IPS DF 6.9 (cell line): ENCODE results near the gene HMCES.
"Not testable (repeated sequence)": the region's sequence is repeated elsewhere in the genome, so short reads cannot be mapped to it uniquely, and the experiment has no call there.

Experiments
- DNase-seq: peaks from one replicate; pipeline ENCODE4 v3.0.0-alpha.2; 2013; ENCODE audit warnings: low read depth, low spot score
- H3K27ac ChIP-seq: one replicate; pipeline ENCODE4 v1.5.1; 2013; ENCODE audit warnings: low read length, control low read depth
- H3K27me3 ChIP-seq: 2 replicates; pipeline ENCODE4 v1.6.1; 2013; ENCODE audit warnings: mild to moderate bottlenecking, low read length; ENCODE audit not compliant: control insufficient read depth, insufficient read depth
- H3K36me3 ChIP-seq: 2 replicates; pipeline ENCODE4 v1.6.1; 2013; ENCODE audit warnings: low read length; ENCODE audit not compliant: control insufficient read depth, insufficient read depth
- H3K4me1 ChIP-seq: 2 replicates; pipeline ENCODE4 v1.6.1; 2013; ENCODE audit warnings: low read length; ENCODE audit not compliant: control insufficient read depth, insufficient read depth
- H3K4me3 ChIP-seq: 2 replicates; pipeline ENCODE4 v1.5.1; 2013; ENCODE audit warnings: mild to moderate bottlenecking, low read length
- H3K9me3 ChIP-seq: 2 replicates; pipeline ENCODE4 v1.6.1; 2013; ENCODE audit warnings: low read length, inconsistent platforms; ENCODE audit not compliant: control insufficient read depth, insufficient read depth
- WGBS: extraction: QIAGEN DNeasy Blood & Tissue Kit; methylation state at CpG from one replicate; pipeline ENCODE4 v1.1.7; 2013; ENCODE audit warnings: mixed read lengths, missing lambda C conversion rate; ENCODE audit not compliant: insufficient read length, insufficient coverage; 5-methylcytosine and 5-hydroxymethylcytosine counted together

HMCES gene

DNA sequence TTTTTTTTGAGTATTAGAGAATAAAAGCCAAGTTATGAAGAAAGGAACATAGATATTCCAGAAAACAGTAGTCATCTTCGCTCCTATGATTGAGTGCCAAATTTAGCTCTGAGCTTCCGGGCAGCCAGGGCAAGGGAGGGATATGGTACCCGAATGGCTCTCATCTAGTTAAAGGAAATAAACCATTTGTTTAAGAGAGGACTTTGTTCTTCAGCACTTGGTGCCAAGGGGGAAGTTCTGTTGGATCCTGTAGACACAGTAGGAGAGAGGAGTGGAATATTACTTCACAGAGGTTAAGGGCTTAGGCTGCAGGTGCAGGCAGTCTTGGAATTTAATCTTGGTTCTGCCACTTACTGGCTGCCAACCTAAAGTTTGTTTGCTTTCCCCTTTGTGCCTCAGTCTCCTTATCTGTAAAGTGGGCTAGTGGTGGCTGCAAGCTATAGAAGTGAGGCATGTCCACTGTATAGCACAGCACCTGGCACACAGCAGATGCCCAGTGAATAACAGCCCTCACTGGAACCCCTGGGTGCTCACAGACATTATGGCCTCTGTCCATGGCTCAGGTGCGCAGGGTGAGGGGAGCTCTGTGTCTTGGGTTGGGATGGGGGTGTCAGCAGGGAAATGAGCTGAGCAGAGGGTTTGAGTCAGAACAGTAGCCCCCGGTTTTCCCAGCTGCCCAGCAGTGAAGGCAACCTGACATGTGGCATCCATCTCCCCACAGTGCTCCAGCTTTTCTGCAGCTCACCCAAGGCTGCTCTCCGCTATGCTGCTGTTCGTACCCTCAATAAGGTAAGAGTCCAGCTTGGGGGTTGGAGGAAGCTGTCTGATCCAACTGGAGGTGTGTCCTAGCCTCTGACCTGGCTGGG is 18.8 kb upstream of the HMCES start:
- no CpG with 5 or more reads among the region's 7 CpGs for WGBS

DNA sequence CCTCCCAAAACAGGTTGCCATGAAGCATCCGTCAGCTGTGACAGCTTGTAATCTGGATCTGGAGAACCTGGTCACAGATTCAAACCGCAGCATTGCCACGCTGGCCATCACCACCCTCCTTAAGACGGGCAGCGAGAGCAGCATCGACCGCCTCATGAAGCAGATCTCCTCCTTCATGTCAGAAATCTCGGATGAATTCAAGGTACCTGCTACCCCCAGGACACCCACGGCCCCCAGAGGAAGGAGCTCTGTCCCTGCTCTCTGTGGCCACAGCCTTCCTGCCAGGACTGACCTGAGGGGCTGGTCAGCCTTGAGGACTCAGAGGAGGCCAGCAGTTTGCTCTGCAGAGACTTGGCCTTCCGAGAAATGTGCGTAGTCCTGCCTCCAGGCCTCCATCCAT is 18.1 kb upstream of the HMCES start:
- Histone ChIP-seq H3K4me1 (no peaks in the 10 kb centered on the region), H3K27me3 (no peaks in the 10 kb centered on the region), H3K9me3 (no peaks in the 10 kb centered on the region), H3K27ac (no peak overlapping the region), H3K4me3 (no peak overlapping the region), H3K36me3 (peaks cover 54% of the 10 kb centered on the region)
- WGBS: no CpG with 5 or more reads among the region's 11 CpGs
- no peak for DNase-seq

More for the DNA sequence above, 18.8 kb upstream of the HMCES start:
- H3K27me3 ChIP-seq: no peaks in the 10 kb centered on the region
- H3K36me3 ChIP-seq: peaks cover 50% of the 10 kb centered on the region
- H3K4me3 ChIP-seq: no peak overlapping the region
- H3K9me3 ChIP-seq: no peaks in the 10 kb centered on the region
- no peak overlapping the region for H3K27ac ChIP-seq
- no peak for DNase-seq
- H3K4me1 ChIP-seq: no peaks in the 10 kb centered on the region

DNA sequence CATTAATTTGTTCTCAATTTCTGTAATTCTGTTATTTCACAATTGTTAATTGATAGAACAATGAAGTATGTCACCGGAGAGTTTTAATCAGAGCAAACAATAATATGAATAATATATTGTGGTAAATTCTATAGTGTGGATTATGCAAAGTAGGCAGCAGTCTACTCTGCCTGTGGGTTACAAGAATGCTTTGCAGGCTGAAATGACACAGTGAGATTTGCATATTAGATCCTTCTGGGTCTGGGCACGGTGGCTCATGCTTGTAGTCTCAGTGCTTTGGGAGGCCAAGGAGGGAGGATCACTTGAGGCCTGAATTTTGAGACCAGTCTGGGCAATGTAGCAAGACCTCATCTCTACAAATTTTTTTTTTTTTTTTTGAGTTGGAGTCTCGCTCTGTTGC is 16.8 kb upstream of the HMCES start:
- no peaks in the 10 kb centered on the region for H3K27me3 ChIP-seq
- no peak for DNase-seq
- no peak overlapping the region for H3K27ac ChIP-seq
- no CpG with 5 or more reads among the region's 3 CpGs for WGBS
- peaks cover 48% of the 10 kb centered on the region for H3K36me3 ChIP-seq
- no peaks in the 10 kb centered on the region for H3K9me3 ChIP-seq
- H3K4me1 ChIP-seq: no peaks in the 10 kb centered on the region
- H3K4me3 ChIP-seq: no peak overlapping the region

DNA sequence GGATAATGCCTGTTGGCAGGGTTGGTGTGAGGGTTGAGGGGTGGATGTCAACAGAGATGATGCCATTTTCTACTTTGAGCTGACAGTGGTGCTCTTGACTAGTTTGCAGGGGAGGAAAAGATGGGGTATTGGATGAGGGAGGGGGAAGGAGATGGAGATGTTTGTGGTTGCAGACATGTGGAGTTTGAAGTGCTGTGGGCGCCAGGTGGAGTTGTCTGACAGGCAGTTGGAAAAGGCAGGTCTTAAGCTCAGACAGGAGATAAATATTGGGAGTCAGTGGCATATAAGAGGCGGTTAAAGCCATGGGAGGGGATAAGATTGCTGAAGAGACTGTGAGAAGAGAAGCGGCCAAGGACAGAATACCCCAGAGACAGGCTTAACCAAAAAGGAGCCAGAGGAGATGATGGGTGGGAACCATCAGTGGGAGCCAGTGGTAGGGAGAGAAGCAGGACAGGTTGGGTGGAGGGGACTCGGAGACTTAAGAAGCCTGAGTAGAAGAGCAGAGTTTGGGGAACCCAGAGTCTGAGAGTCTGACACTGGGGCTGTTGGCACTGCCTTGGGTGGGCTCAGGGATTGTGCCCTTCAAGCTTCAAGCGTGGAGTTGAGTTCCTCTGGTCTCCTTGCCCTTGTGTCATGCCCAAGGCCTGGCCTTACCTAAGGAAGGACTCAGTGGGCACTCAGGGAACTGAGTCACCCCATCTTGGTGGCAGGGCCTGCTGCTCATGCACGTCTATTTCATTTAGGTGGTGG is 15.3 kb upstream of the HMCES start:
- no peaks in the 10 kb centered on the region for H3K9me3 ChIP-seq
- no peak for DNase-seq
- H3K4me1 ChIP-seq: no peaks in the 10 kb centered on the region
- H3K27ac ChIP-seq: no peak overlapping the region
- no CpG with 5 or more reads among the region's 6 CpGs for WGBS
- H3K4me3 ChIP-seq: no peak overlapping the region
- peaks cover 45% of the 10 kb centered on the region for H3K36me3 ChIP-seq
- no peaks in the 10 kb centered on the region for H3K27me3 ChIP-seq

DNA sequence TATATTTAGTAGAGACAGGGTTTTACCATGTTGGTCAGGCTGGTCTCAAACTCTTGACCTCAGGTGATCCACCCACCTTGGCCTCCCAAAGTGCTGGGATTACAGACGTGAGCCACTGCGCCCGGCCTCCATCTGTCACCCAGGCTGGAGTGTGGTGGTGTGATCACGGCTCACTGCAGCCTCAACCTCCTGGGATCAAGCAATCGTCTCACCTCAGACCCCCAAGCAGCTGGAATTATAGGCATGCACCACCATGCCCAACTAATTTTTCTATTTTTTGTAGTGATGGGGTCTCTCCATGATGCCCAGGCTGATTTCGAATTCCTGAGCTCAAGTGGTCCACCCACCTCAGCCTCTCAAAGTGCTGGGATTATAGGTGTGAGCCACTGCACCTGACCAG is 13.7 kb upstream of the HMCES start:
- H3K4me1 ChIP-seq, DNase-seq, H3K4me3 ChIP-seq, H3K27me3 ChIP-seq, H3K27ac ChIP-seq, H3K9me3 ChIP-seq: not testable (repeated sequence)
- peaks cover 48% of the 10 kb centered on the region for H3K36me3 ChIP-seq
- WGBS: no CpG with 5 or more reads among the region's 6 CpGs

DNA sequence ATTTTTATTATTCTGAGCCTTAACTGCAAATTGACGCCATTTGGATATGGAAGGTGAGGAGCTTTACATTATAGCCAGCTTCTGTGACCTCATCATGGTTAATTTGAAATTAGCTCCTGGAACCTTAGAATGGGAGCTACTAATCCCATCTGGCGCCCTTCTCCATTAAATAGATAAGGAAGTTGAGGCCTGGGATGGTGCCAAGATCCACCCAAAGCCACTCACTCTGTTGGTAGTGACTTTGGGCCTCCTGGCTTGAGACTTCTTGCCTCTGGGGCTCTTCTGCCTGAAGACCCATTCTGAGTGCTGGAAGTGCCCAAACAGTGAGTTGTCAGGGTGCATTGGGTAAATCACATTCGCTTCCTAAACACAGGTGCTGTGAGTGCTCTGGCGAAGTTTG is 12.0 kb upstream of the HMCES start:
- no peak for DNase-seq
- no peak overlapping the region for H3K27ac ChIP-seq
- H3K4me1 ChIP-seq: no peaks in the 10 kb centered on the region
- WGBS: no CpG with 5 or more reads among the region's 4 CpGs
- H3K36me3 ChIP-seq: peaks cover 37% of the 10 kb centered on the region; the same call in 1 of the 2 replicates
- H3K9me3 ChIP-seq: no peaks in the 10 kb centered on the region
- H3K27me3 ChIP-seq: no peaks in the 10 kb centered on the region
- H3K4me3 ChIP-seq: no peak overlapping the region

DNA sequence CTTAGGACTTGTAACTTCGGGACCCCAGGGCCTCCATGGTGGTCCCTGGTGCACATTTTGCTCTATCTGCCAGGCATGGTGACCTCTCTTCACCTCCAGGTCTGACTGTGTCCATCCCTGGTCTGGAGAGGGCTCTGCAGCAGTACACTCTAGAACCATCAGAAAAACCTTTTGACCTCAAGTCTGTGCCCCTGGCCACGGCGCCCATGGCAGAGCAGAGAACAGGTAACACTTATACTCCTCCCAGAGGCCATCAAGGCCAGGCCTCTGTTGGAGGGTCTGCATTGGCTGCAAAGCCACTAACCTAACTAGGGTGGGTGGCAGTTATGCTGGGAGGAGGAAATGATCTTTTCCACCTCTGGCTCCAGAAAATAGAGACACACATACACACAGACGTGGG is 10.3 kb upstream of the HMCES start:
- no CpG with 5 or more reads among the region's 4 CpGs for WGBS
- Histone ChIP-seq H3K9me3 (no peaks in the 10 kb centered on the region), H3K27ac (no peak overlapping the region), H3K27me3 (no peaks in the 10 kb centered on the region), H3K4me3 (no peak overlapping the region), H3K36me3 (peaks cover 42% of the 10 kb centered on the region; the same call in 1 of the 2 replicates), H3K4me1 (no peaks in the 10 kb centered on the region)
- DNase-seq: no peak

DNA sequence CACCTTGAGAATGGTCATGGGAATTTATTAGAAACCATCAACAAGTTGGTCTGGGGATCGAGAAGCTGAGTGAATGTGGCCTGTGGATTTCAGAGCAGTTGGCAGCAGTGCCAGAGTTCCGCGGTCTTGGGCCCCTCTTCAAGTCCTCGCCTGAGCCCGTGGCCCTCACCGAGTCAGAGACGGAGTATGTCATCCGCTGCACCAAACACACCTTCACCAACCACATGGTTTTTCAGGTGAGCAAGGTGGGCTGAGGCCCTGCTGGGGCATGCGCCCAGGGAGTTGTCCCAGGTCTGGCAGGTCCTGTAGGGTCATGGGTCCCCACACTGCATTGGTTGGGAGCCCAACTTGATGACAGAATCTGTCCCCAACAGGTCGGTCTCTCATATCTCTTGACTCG is 7.0 kb upstream of the HMCES start:
- H3K36me3 ChIP-seq: peaks cover 35% of the 10 kb centered on the region; the same call in 1 of the 2 replicates
- no CpG with 5 or more reads among the region's 11 CpGs for WGBS
- H3K4me1 ChIP-seq: no peaks in the 10 kb centered on the region
- no peaks in the 10 kb centered on the region for H3K9me3 ChIP-seq
- H3K27me3 ChIP-seq: no peaks in the 10 kb centered on the region
- no peak for DNase-seq
- no peak overlapping the region for H3K4me3 ChIP-seq
- no peak overlapping the region for H3K27ac ChIP-seq

DNA sequence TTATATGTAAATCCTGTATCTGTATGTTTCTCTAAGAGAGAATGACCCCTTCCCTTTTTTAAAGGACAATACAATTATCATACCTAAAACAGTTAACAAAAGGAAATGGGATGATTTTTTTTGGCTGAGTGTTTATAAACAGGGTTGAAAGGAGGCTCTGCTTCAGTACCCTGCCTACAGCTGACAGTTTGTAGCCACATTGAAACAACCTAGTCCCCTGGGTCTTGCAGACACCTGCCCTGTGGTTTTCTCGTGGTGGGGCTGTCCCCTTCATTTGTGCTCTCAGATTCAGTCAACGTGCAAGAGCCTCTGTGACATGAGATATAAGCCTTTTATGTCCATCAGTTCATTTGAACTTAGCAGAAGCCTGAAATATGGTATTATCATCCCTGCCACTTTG is 2.3 kb upstream of the HMCES start:
- Histone ChIP-seq H3K27me3 (no peaks in the 10 kb centered on the region), H3K9me3 (no peaks in the 10 kb centered on the region), H3K27ac (no peak overlapping the region), H3K4me1 (peaks cover 2% of the 10 kb centered on the region; the same call in 1 of the 2 replicates), H3K36me3 (peaks cover 21% of the 10 kb centered on the region), H3K4me3 (no peak overlapping the region)
- DNase-seq: no peak
- no CpG with 5 or more reads among the region's 2 CpGs for WGBS

DNA sequence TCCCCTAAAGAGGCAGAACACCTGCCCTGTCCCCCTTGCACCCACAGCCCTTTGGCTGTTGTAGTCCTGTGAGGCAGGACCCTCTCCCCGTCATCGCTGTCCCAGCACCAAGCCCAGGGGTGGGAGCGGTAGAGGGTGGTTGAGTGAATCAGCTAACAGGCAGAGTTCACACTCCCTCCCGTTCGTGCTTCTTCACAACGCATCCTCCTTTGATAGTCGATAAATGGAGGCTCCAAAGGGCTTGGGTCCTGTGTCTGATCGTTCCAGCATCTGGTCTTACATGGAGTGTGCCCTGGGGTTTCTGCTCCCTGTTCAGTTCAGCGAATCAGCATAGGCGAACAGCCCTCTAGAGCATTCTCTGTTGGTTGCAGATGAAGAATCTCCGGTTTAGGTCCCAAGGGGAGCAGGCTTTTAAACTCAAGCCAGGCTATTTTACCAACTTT is 820 bp upstream of the HMCES start:
- H3K4me1 ChIP-seq: peaks cover 2% of the 10 kb centered on the region; the same call in 1 of the 2 replicates
- no peak for DNase-seq
- no peak overlapping the region; the same call in 1 of the 2 replicates for H3K4me3 ChIP-seq
- no CpG with 5 or more reads among the region's 11 CpGs for WGBS
- H3K27ac ChIP-seq: no peak overlapping the region
- peaks cover 13% of the 10 kb centered on the region for H3K36me3 ChIP-seq
- H3K9me3 ChIP-seq: no peaks in the 10 kb centered on the region
- H3K27me3 ChIP-seq: no peaks in the 10 kb centered on the region
